Erythroblast (primary cell): ENCODE measurements around the gene C1orf167.

ENCODE experiments used
- DNase-seq, 2 experiments: peaks; one replicate each; lab custom pipeline; 2025; lab: John Stamatoyannopoulos, UW
- GATA1 ChIP-seq: IDR thresholded peaks from 2 replicates; pipeline ENCODE4 v1.6.1; 2011; ENCODE audit warnings: low read depth, mild to moderate bottlenecking, control low read depth, low read length, moderate library complexity
- POLR2A ChIP-seq: IDR thresholded peaks from 2 replicates; pipeline ENCODE4 v1.6.1; 2011; ENCODE audit warnings: mild to moderate bottlenecking, low read length

The C1orf167 gene

GRCh38 chr1:11825131-11825530, 63.1 kb downstream of the C1orf167 start:
- TF ChIP-seq POLR2A (no peak), GATA1 (no peak)
- no peak for DNase-seq

- TF ChIP-seq POLR2A (no peak), GATA1 (no peak)
- no peak for DNase-seq
Measured at GRCh38 chr1:11826946-11827345, 65.0 kb downstream of the C1orf167 start.

DNA sequence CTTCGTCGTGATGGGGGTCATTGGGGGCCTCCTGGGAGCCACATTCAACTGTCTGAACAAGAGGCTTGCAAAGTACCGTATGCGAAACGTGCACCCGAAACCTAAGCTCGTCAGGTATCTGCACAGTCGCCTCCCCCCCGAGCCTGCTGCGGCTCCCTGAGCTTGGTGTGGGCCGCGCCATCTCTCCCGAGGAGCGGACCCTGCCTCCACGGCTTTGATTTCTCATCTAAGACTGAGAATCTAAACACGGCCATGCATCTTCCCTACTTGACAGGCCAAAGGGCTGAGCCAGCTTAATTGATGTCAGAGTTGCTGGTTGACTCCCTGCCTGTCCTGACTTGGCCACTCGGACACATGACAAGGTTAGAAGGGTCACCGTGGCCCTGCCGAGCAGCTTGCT, 66.5 kb downstream of the C1orf167 start:
- no peak for TF ChIP-seq GATA1
- DNase-seq: no peak

GRCh38 chr1:11831945-11832725, 70.1 kb downstream of the C1orf167 start:
- no peak for DNase-seq
- TF ChIP-seq POLR2A: peak; percentile 11
- no peak for TF ChIP-seq GATA1

GRCh38 chr1:11833497-11833896, 71.5 kb downstream of the C1orf167 start:
- no peak for DNase-seq
- no peak for TF ChIP-seq GATA1
- TF ChIP-seq POLR2A: no peak

DNA sequence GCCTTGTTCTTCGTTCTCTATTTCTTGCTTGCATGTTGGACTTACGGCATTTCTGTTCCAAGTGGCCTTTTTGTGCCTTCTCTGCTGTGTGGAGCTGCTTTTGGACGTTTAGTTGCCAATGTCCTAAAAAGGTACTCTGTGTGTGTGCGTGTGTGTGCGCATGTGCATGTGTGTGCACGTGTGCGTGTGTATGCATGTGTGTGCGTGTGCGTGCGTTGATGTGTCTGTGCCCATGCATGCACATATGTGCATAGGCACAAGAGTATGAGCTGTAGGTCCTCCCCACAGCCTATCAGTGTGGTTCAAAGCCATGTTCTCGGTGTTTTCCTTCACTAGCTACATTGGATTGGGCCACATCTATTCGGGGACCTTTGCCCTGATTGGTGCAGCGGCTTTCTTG, 71.9 kb downstream of the C1orf167 start:
- DNase-seq: no peak
- TF ChIP-seq GATA1 (no peak), POLR2A (no peak)

GRCh38 chr1:11835441-11836225, 73.6 kb downstream of the C1orf167 start:
- DNase-seq: no peak
- TF ChIP-seq GATA1: no peak
- no peak for TF ChIP-seq POLR2A

GRCh38 chr1:11836955-11837766, 75.2 kb downstream of the C1orf167 start:
- TF ChIP-seq POLR2A (no peak), GATA1 (no peak)
- DNase-seq: no peak

- DNase-seq: no peak
- no peak for TF ChIP-seq GATA1
- TF ChIP-seq POLR2A: no peak
Measured at GRCh38 chr1:11837767-11838348, 75.9 kb downstream of the C1orf167 start.

- TF ChIP-seq POLR2A (no peak), GATA1 (no peak)
- DNase-seq: peak; percentile 75 to 88
Measured at GRCh38 chr1:11838349-11839272, 76.6 kb downstream of the C1orf167 start.
